Prostate gland (tissue), 1 donor: ENCODE measurements around the gene PHLDA3.

Experiments used
- POLR2A ChIP-seq: fragments of 450-650 bp; IDR thresholded peaks from one replicate; pipeline ENCODE4 v1.6.1; 2016; ENCODE audit warnings: antibody characterized with exemption, mild to moderate bottlenecking
- POLR2AphosphoS5 ChIP-seq: sonication (generic); formaldehyde crosslinking; IDR thresholded peaks from one replicate; pipeline ENCODE4 v1.6.1; 2017; ENCODE audit warnings: antibody characterized with exemption

GRCh38 chr1:201488830-201489589 is 20.0 kb upstream of the PHLDA3 start:
- TF ChIP-seq POLR2A (no peak), POLR2AphosphoS5 (no peak)
